HG02623 (cell line): Measurements from ENCODE around the gene ACTRT2.

Experiments
- ATAC-seq: cut with Tn5 transposase; IDR thresholded peaks from one replicate; pipeline ENCODE4 v1.9.1; 2021; ENCODE audit warnings: moderate library complexity; ENCODE audit not compliant: unreplicated experiment

The ACTRT2 gene

GRCh38 chr1:3021233-3021671 is at the start of gene ACTRT2:
Gene ACTRT2, plus strand, starts transcription at chr1:3021467. Its CDS starts 220 bp downstream, at chr1:3021687.
- ATAC-seq, result no peak

- no peak for ATAC-seq
These were observed 49.7 kb upstream of the ACTRT2 start for GRCh38 chr1:2971609-2972008.

DNA sequence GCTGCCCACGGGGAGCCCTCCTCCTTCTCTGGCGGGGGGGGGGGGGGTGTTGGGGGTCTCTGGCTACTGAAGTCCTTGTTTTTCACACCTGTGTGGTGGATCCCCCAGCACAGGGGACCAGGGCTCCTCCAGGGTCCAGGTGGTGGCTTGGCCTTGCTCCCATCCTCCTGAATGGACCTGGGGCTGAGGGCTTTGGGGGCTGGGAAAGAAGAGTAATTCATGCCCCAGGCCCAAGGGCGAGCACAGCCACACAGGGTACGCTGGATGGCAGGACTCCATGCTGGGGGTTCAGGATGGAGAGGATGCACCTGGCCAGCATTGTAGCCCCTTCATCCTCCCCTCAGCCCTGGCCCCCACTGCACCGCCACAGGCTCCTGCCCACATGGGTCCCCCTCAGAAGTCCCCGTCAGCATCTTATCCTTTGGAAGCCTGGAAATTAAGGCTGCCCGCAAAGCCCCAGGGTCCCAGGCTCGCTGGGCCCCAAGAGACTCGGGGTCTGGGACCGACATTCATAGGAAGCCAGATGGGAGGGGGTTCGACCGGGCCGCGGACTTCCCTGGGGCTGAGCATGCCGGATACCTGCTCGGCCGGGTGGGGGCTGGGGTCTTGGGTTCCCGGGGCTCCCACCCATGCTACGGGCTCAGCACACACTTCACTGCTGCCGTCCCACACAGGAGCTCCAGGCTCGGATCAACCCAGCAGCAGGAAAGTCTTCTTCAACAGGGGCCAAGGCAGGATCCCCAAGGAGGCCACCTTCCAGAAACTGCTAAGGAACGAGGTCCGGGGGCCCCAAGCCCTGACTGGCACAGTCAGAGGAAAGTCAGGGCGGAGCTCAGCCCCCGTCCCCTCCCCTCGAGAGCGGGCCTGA is 49.0 kb upstream of the ACTRT2 start:
- no peak for ATAC-seq

- ATAC-seq, result no peak
These were observed 48.2 kb upstream of the ACTRT2 start for GRCh38 chr1:2972879-2973575.

DNA sequence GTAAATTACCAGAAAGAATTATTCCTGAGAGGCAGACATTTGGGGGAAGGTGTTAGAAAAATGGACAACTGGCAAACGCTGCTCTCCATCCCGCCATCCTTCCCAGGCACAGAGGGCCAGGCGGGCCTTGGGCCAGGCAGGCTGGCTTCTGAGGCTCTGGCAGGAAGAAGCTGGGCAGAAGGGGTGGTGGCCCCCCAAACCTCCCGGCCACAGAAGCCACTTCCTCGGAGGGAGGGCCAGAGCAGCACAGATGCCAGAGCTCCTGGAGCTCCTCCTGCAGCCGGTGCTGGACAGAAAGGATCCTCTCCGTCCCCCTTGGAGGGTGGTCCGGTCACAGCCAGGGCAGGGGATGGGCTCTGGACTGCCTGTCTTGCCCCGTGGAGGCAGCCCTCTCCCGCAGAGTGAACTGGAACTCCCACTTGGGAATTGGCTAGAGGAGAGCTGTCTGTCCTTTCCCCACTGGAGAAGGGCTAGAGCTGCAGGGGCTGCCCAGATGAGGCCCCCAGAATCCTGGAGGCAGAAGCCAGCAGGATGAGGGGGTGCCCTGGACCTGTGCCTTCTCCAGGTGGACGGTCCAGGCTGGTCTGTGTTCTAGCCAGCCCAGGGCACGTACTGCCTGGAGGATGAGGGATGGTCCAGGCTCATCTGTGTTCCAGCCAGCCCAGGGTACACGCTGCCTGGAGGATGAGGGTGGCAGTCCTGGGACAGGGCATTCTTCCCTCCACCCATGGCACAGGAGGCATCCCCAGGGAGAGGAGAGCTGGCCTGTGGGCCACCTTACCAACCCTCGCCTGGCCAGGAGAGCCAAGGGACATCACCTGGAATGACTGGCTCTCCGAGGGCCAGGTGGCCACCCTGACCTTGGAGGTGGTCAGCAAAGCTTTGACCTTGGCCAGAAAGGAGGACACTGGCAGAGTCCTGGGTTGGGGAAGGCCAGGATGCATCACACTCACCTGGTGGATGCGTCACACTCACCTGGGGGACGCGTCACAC is 47.4 kb upstream of the ACTRT2 start:
- no peak for ATAC-seq

- no peak for ATAC-seq
These were observed 46.5 kb upstream of the ACTRT2 start for GRCh38 chr1:2974701-2975301.

- ATAC-seq, result no peak
These were observed 45.6 kb upstream of the ACTRT2 start for GRCh38 chr1:2975466-2976179.

DNA sequence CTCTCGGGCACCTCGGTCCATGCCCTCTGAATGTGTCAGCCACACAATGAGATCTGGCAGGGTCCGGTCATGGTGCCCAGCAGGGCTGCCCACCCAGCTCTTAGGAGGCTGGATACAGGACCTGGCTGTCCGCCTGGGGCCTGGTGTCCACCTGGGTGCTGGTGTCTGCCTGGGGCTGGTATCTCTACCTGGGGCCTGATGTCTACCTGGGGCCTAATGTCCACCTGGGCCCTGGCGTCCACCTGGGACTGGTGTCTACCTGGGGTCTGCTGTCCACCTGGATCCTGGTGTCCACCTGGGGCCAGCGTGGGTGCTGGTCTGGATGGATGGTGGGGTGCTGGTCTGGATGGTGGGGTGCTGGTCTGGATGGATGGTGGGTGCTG is 45.1 kb upstream of the ACTRT2 start:
- ATAC-seq, result no peak

GRCh38 chr1:2977886-2978611 is 43.2 kb upstream of the ACTRT2 start:
- ATAC-seq, result no peak

DNA sequence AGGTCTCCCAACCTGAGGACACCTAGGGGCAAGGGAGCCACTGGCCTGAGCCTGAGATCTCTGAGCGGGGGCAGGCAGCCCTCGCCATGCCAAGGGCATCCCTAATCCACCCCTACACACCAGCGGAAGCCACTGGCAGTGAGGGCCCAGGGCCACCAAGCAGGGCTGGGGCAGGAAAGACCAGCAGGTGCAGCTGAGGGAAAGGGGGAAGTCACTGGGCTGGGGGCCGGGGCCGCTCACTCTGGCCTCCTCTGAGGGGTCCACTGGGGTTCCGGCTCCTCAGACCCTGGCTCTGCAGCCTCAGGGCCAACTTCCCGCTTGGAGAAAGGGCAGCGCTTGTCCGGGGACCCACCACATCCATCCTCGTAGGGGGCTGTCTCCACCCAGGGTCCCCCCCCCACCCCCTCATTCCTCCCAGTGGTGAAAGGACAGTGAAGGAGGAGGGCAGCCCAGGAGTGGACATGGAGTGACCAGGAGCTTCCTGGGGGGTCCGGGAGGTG is 42.5 kb upstream of the ACTRT2 start:
- ATAC-seq, result no peak

- ATAC-seq, result no peak
These were observed 41.8 kb upstream of the ACTRT2 start for GRCh38 chr1:2979191-2980072.

DNA sequence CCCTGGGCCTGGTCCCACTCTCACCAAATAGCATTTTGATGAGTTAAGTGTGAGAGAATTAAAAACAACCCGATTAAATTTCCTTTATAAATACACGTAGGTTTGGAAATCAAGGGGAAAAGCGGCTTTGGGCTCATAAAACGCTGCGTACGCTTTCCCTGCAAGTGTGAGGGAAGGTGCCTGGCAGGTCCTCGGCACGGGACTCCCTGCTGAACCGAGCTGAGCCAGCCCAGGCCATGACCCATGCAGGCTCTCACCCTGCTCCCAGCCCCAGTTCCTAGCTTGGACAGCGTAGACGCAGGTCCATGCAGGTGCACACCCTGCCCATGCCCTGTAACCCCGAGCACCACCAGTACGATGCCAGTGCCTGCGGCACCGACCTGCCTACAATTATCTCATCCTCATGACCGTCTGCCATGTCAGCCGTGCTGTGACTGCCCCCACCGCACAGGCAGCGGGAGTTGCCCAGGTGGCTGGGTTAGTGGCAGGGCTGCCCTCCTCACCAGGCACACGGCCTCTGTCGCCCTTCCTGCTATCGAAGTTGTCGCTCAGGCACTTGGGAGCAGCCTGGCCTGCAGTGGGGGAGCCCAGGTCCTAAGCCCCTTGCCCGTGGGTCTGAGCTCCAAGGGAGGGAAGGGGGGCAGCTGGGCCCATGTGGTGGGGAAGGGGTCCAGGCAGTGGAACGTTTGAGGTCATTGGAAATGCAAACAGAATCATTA is 41.0 kb upstream of the ACTRT2 start:
- ATAC-seq, result no peak

DNA sequence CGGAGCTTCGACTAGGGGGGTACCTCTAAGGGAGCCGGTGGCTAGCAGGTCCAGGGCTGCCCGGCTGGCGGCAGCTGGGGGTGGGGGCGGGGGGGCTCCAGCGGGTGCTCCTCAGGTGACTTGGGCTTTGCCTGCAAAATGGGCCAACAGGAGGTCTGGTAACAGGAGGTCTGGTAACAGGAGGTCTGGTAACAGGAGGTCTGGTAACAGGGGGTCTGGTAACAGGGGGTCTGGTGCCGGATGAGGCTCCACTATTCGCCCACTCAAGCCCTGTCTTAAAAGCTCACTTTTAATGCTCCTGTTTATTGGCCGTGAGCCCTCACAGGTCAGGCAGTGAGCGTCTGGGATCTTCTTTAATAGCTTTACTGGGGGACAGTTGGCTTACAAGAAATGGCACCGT is 40.4 kb upstream of the ACTRT2 start:
- no peak for ATAC-seq

DNA sequence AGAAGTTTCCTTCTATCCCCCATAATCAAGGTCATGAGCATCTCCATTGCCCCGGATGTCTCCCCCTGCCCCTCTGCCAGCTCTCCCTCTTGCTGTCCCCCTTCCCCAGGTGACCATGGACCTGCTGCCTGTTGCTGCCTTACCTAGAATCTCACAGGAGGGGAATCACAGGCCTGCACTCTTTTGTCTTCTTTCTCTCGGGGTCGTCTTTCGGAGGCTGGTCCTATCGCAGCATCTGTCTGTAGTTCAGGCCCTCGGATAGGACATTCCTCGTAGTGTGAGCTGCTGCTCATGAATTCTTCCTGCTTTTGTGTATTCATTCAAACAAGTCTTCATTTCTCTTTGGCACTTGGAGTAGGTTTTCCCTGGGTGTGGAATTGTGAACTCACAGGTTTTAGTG is 39.9 kb upstream of the ACTRT2 start:
- ATAC-seq, result no peak

- no peak for ATAC-seq
These were observed 39.2 kb upstream of the ACTRT2 start for GRCh38 chr1:2981981-2982614.

DNA sequence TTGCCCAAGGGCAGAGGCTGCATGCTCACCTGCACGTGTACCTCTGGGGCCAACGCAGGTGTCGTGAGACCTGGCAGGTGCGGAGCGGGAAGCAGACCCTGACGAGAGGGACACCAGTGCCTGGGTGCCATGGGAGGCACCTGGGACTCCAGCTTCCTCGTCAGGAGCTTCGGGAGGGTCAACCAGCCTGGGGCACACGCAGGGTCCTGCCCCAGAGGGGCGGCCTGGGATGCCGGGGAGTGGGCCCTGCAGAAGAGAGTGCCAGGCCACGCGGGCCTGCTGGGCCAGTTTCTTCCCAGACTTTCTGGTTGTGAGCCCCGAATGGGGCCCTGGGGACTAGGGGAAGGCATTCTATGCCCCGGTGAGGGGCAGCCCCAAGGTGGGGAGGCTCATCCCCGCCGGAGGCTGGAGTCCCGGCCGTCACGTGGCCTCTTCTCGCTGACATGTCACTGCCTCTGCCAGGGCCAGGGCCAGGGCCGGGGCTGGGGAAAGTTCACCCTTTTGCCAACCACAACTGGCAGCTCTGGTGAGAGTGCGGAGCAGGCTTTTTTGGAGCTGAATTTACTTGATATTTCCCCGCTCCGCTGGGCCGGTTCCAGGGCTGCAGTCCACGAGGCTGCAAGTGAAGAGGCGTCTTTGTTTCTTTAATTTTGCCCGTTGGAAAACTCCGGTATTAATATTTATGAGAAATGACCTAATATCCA is 38.5 kb upstream of the ACTRT2 start:
- ATAC-seq, result no peak
